Colonic mucosa (tissue), 4 donors: Measurements from ENCODE around the gene ACAD8. TPM values are rescaled to one million over a fixed set of nuclear protein-coding genes. Genes with fewer than 3 reads are reported as not detected.

Source experiments
- DNase-seq: peaks from one replicate; pipeline ENCODE4 v3.0.0-alpha.2; 2020
- H3K27ac ChIP-seq: fragments of 200-600 bp; one replicate; pipeline ENCODE4 v1.8.0; 2021
- H3K27me3 ChIP-seq: fragments of 200-600 bp; one replicate; pipeline ENCODE4 v1.8.0; 2021
- H3K36me3 ChIP-seq: fragments of 200-600 bp; one replicate; pipeline ENCODE4 v1.8.0; 2021
- H3K4me1 ChIP-seq: fragments of 200-600 bp; one replicate; pipeline ENCODE4 v1.8.0; 2021; ENCODE audit warnings: mild to moderate bottlenecking
- H3K4me3 ChIP-seq: fragments of 200-600 bp; one replicate; pipeline ENCODE4 v1.8.0; 2021
- H3K9ac ChIP-seq, 2 donors: one replicate each; pipeline ENCODE4 v1.7.0; 2013; ENCODE audit warnings: control low read depth in 2 of 2, low read depth in 2 of 2, low read length in 2 of 2
- H3K9me3 ChIP-seq: fragments of 200-600 bp; one replicate; pipeline ENCODE4 v1.8.0; 2021
- intact Hi-C: fragments of 100-400 bp; cut with DNase I; formaldehyde crosslinking; loops from one replicate; pipeline ENCODE4 v1.14.1; 2022
- total RNA-seq, 2 donors: library from RNA; stranded (reverse); fragmentation: NEBNext Ultra II Directional in 1 of 2; extraction: Animal tissue kit (Norgen Biotek cat#: 25700) in 1 of 2; gene quantifications; one replicate each; pipeline ENCODE4 v1.2.1, GENCODE V29; 2021
- TF ChIP-seq, protein P1 (sequence below): fragments of 200-600 bp; IDR thresholded peaks from one replicate; pipeline ENCODE4 v1.8.0; 2022; ENCODE audit warnings: antibody characterized with exemption, mild to moderate bottlenecking
- donor health status: healthy.
- donor health status: DM: no; HTN: no; CAD: no.
- donor health status: DM: no; HTN: no; CAD: no.

The ACAD8 gene
- total RNA-seq, 2 donors from 2014 or later, result 27.5 to 30.2 TPM

GRCh38 chr11:134228625-134229024, 24.7 kb upstream of the ACAD8 start:
- no peaks in the 10 kb centered on the region for H3K27me3 ChIP-seq
- H3K9me3 ChIP-seq, result no peaks in the 10 kb centered on the region
- H3K36me3 ChIP-seq, result no peaks in the 10 kb centered on the region
- no peak overlapping the region for H3K4me3 ChIP-seq
- H3K9ac ChIP-seq, result no peak overlapping the region
- no peak for DNase-seq
- intact Hi-C loops, result no loop called here
- TF ChIP-seq, protein P1, sequence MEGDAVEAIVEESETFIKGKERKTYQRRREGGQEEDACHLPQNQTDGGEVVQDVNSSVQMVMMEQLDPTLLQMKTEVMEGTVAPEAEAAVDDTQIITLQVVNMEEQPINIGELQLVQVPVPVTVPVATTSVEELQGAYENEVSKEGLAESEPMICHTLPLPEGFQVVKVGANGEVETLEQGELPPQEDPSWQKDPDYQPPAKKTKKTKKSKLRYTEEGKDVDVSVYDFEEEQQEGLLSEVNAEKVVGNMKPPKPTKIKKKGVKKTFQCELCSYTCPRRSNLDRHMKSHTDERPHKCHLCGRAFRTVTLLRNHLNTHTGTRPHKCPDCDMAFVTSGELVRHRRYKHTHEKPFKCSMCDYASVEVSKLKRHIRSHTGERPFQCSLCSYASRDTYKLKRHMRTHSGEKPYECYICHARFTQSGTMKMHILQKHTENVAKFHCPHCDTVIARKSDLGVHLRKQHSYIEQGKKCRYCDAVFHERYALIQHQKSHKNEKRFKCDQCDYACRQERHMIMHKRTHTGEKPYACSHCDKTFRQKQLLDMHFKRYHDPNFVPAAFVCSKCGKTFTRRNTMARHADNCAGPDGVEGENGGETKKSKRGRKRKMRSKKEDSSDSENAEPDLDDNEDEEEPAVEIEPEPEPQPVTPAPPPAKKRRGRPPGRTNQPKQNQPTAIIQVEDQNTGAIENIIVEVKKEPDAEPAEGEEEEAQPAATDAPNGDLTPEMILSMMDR, result no peak
- no peak overlapping the region for H3K27ac ChIP-seq
- H3K4me1 ChIP-seq, result peaks cover 7% of the 10 kb centered on the region

DNA sequence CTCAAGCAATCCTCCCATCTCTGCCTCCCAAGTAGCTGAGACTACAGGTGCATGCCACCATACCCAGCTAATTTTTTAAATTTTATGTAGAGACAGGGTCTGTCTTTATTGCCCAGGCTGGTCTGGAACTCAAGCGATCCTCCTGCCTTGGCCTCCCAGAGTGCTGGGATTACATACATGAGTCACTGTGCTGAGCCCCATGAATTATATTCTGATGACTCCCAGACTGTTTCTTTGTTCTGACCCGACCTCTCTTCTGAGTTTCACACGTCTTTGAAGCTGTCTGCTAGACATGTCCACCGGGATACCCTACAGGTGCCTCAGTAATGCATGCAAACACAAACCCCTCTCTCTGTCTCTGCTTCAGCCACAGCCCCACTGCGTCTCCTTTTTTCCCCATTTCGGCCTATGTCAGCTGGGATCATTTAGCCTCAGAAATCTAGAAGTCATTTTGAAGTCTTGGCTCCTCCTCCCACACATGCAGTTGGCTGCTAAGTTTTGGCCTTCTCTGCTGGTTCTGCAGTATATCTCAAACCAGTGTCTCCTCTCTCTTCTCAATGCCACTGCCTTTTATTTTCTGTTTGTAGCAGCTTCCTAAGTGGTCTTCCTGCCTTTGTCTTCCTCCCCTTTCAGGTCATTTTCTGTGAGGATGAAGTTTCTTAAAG, 24.1 kb upstream of the ACAD8 start:
- TF ChIP-seq, protein P1, result no peak
- Histone ChIP-seq H3K27ac (no peak overlapping the region), H3K27me3 (no peaks in the 10 kb centered on the region), H3K36me3 (no peaks in the 10 kb centered on the region), H3K9me3 (no peaks in the 10 kb centered on the region), H3K4me1 (peaks cover 7% of the 10 kb centered on the region), H3K4me3 (no peak overlapping the region), H3K9ac (no peak overlapping the region)
- intact Hi-C loops, result no loop called here
- DNase-seq, result no peak

- Histone ChIP-seq H3K4me3 (no peak overlapping the region), H3K27me3 (no peaks in the 10 kb centered on the region), H3K27ac (no peak overlapping the region), H3K9me3 (no peaks in the 10 kb centered on the region), H3K9ac (no peak overlapping the region), H3K4me1 (peaks cover 7% of the 10 kb centered on the region), H3K36me3 (no peaks in the 10 kb centered on the region)
- intact Hi-C loops, result no loop called here
- DNase-seq, result no peak
- TF ChIP-seq, protein P1, result no peak
Observed at GRCh38 chr11:134230339-134230738, 23.0 kb upstream of the ACAD8 start.

DNA sequence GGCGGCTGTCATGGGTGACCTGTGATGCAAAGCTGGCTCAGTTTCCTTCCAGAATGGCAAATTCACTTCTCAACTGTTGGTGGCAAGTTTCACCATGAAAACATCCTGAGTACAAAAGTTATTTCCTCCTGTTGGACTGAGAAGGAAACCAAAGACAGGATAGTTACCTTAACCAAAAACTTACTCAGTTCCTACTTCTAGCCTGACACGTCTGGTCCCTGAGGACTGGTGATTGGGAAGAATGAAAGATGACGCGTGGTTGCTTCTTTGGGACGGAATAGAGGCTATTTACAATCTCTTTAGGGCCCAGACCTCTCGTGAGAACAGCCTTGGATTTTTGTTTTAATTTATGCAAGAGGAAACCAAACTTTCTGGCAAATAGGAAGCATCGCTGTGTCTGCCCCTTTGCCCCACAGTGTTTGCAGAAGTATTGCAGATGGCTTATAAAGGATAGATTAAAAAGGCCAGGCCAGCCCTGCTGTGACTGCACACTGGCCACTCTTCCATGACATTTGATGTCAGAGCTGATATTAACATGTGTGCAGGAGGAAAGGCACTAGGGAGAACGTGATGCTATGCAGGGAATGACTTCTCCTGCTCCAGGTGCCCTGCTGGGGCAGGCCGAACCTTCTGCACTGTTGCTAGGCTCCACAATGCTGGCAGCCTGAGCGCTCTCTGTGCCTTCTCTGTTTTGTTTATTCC, 21.3 kb upstream of the ACAD8 start:
- no peaks in the 10 kb centered on the region for H3K4me1 ChIP-seq
- intact Hi-C loops, result no loop called here
- no peaks in the 10 kb centered on the region for H3K9me3 ChIP-seq

GRCh38 chr11:134233729-134234179, 19.6 kb upstream of the ACAD8 start:
- Histone ChIP-seq H3K27me3 (no peaks in the 10 kb centered on the region), H3K36me3 (no peaks in the 10 kb centered on the region), H3K4me3 (no peak overlapping the region), H3K4me1 (no peaks in the 10 kb centered on the region), H3K9ac (no peak overlapping the region), H3K9me3 (no peaks in the 10 kb centered on the region), H3K27ac (no peak overlapping the region)
- intact Hi-C loops, result no loop called here
- TF ChIP-seq, protein P1, result no peak
- no peak for DNase-seq

More for the DNA sequence above, 21.3 kb upstream of the ACAD8 start:
- no peaks in the 10 kb centered on the region for H3K36me3 ChIP-seq
- TF ChIP-seq, protein P1, result no peak
- DNase-seq, result no peak
- H3K27me3 ChIP-seq, result no peaks in the 10 kb centered on the region
- no peak overlapping the region for H3K9ac ChIP-seq
- no peak overlapping the region for H3K27ac ChIP-seq
- H3K4me3 ChIP-seq, result no peak overlapping the region
